H1 (cell line): Measurements from ENCODE around the gene DLEC1. TPM values are rescaled to one million over a fixed set of nuclear protein-coding genes. Genes with fewer than 3 reads are reported as not detected.

Experiments used
- ASH2L ChIP-seq: fragments of 200-600, 300-600 bp; sonication (generic); IDR thresholded peaks from one replicate; pipeline ENCODE4 v1.7.1; 2017; ENCODE audit warnings: low read length
- CBX5 ChIP-seq: fragments of 300-800, 300-1000 bp; sonication (generic); IDR thresholded peaks from 2 replicates; pipeline ENCODE4 v1.7.1; 2016; ENCODE audit warnings: antibody characterized with exemption, low read length, low read depth
- CBX8 ChIP-seq: fragments of 300-800, 300-1000 bp; sonication (generic); IDR thresholded peaks from 2 replicates; pipeline ENCODE4 v1.7.1; 2016; ENCODE audit warnings: low read depth, low read length, borderline replicate concordance
- EZH2 ChIP-seq: fragments of 200-600 bp; sonication (generic); IDR thresholded peaks from 2 replicates; pipeline ENCODE4 v1.7.1; 2012; ENCODE audit warnings: low read depth, mild to moderate bottlenecking, moderate library complexity, low read length, inconsistent platforms; ENCODE audit not compliant: severe bottlenecking
- GTF2F1 ChIP-seq: IDR thresholded peaks from 2 replicates; pipeline ENCODE4 v1.6.1; 2012; ENCODE audit warnings: low read depth, low read length, improper control_type of control experiment, borderline replicate concordance
- HDAC2 ChIP-seq, 2 experiments: fragments of 300-600 bp in 1 of 2; sonication (generic) in 1 of 2; IDR thresholded peaks; 2 replicates each; pipeline ENCODE4 v1.6.1; 2011 to 2012; ENCODE audit warnings: low read depth in 2 of 2, low read length in 2 of 2, mild to moderate bottlenecking in 2 of 2, moderate library complexity in 2 of 2, borderline replicate concordance in 1 of 2, inconsistent platforms in 1 of 2
- JUND ChIP-seq: IDR thresholded peaks from 2 replicates; pipeline ENCODE4 v1.6.1; 2011; ENCODE audit warnings: mild to moderate bottlenecking, improper control_type of control experiment, low read length
- MAX ChIP-seq: IDR thresholded peaks from 2 replicates; pipeline ENCODE4 v1.6.1; 2012; ENCODE audit warnings: inconsistent platforms
- NANOG ChIP-seq: IDR thresholded peaks from 2 replicates; pipeline ENCODE4 v1.6.1; 2011; ENCODE audit warnings: low read length, low read depth, mild to moderate bottlenecking, inconsistent platforms; ENCODE audit not compliant: insufficient read depth, poor library complexity, severe bottlenecking
- NRF1 ChIP-seq: IDR thresholded peaks from 2 replicates; pipeline ENCODE4 v1.6.1; 2011; ENCODE audit warnings: mild to moderate bottlenecking, low read depth, low read length, improper control_type of control experiment
- PHF8 ChIP-seq: fragments of 200-600 bp; sonication (generic); conservative IDR thresholded peaks from 2 replicates; pipeline ENCODE4 v1.7.1; 2012; ENCODE audit warnings: low read depth, mild to moderate bottlenecking, inconsistent platforms, low read length, moderate library complexity
- POLR2A ChIP-seq, 2 experiments: IDR thresholded peaks; 1 replicate in 1 of 2; 2 replicates in 1 of 2; pipeline ENCODE4 v1.6.1; 2011; ENCODE audit warnings: low read depth in 2 of 2, low read length in 2 of 2, mild to moderate bottlenecking in 2 of 2; ENCODE audit errors: control extremely low read depth in 1 of 2
- RNF2 ChIP-seq: fragments of 200-900, 300-1000 bp; sonication (generic); IDR thresholded peaks from 2 replicates; pipeline ENCODE4 v1.7.1; 2016; ENCODE audit warnings: borderline replicate concordance, low read depth, mild to moderate bottlenecking, antibody characterized with exemption, low read length; ENCODE audit not compliant: poor library complexity, severe bottlenecking; ENCODE audit errors: missing control alignments
- SIX5 ChIP-seq: IDR thresholded peaks from 2 replicates; pipeline ENCODE4 v1.6.1; 2011; ENCODE audit warnings: mild to moderate bottlenecking, low read depth, low read length
- SP1 ChIP-seq: IDR thresholded peaks from 2 replicates; pipeline ENCODE4 v1.6.1; 2011; ENCODE audit warnings: low read depth, low read length
- SP2 ChIP-seq: IDR thresholded peaks from 2 replicates; pipeline ENCODE4 v1.6.1; 2012; ENCODE audit warnings: mild to moderate bottlenecking, low read length, inconsistent platforms
- TAF1 ChIP-seq: IDR thresholded peaks from 2 replicates; pipeline ENCODE4 v1.6.1; 2011; ENCODE audit warnings: mild to moderate bottlenecking, low read depth, low read length
- TBP ChIP-seq: IDR thresholded peaks from 2 replicates; pipeline ENCODE4 v1.6.1; 2011; ENCODE audit warnings: low read depth, low read length, improper control_type of control experiment
- USF2 ChIP-seq: IDR thresholded peaks from 2 replicates; pipeline ENCODE4 v1.6.1; 2011; ENCODE audit warnings: low read length, improper control_type of control experiment
- ZNF274 ChIP-seq: IDR thresholded peaks from 2 replicates; pipeline ENCODE4 v1.7.0; 2012; ENCODE audit warnings: low read length, borderline replicate concordance; ENCODE audit errors: extremely low read depth
- polyA plus RNA-seq, 7 experiments: library from polyadenylated mRNA; depleted of rRNA in 3 of 7; stranded (reverse) in 5 of 7; unstranded in 2 of 7; fragments of >200 nt in 5 of 7; fragments of 200-250 nt in 2 of 7; gene quantifications; 1 replicate in 5 of 7; 2 replicates in 1 of 7; 4 replicates in 1 of 7; pipeline versions ENCODE4 v1.2.1 to v1.2.3, GENCODE V29; 2011 to 2013; ENCODE audit warnings: missing spikeins in 2 of 7, mixed read lengths in 2 of 7
- total RNA-seq: library from RNA; stranded (reverse); fragmentation: NEBNext Ultra II Directional; extraction: Animal tissue kit (Norgen Biotek cat#: 25700); gene quantifications from 2 replicates; pipeline ENCODE4 v1.2.1, GENCODE V29; 2021
- TF ChIP-seq, protein P1 (sequence below): IDR thresholded peaks from 2 replicates; pipeline ENCODE4 v1.6.1; 2012; ENCODE audit warnings: low read length, inconsistent platforms

The DLEC1 gene
- total and polyA plus RNA-seq, 2 of the 8 experiments (the other 6 are each of a cell fraction or from before 2014, with no cell fraction given): 0.26 to 0.76 TPM

GRCh38 chr3:38039101-38039898 lies at the start of gene DLEC1 (continued):
- TF ChIP-seq MAX: peak; percentile 98
- no peak for TF ChIP-seq USF2
- no peak for TF ChIP-seq NRF1
- no peak for TF ChIP-seq NANOG
- TF ChIP-seq CBX8: no peak
- TF ChIP-seq HDAC2 (IDR thresholded peaks at IDR 0.05; ENCODE audit: borderline replicate concordance in 1 of 2, low read depth in 2 of 2, low read length in 2 of 2): 0 out of 4 replicates have a peak, but pooled peaks of 1 of the 2 experiments have one; percentile 69
- no peak for TF ChIP-seq TBP
- TF ChIP-seq CBX5: no peak
- TF ChIP-seq, protein P1, sequence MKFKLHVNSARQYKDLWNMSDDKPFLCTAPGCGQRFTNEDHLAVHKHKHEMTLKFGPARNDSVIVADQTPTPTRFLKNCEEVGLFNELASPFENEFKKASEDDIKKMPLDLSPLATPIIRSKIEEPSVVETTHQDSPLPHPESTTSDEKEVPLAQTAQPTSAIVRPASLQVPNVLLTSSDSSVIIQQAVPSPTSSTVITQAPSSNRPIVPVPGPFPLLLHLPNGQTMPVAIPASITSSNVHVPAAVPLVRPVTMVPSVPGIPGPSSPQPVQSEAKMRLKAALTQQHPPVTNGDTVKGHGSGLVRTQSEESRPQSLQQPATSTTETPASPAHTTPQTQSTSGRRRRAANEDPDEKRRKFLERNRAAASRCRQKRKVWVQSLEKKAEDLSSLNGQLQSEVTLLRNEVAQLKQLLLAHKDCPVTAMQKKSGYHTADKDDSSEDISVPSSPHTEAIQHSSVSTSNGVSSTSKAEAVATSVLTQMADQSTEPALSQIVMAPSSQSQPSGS: no peak
- TF ChIP-seq JUND: 0 out of 2 replicates have a peak, but pooled peaks have one; percentile 30
- peak; percentile 63 for TF ChIP-seq ASH2L
- peak; percentile 66 for TF ChIP-seq EZH2
- TF ChIP-seq SP2: no peak
- TF ChIP-seq SIX5: no peak
- no peak for TF ChIP-seq GTF2F1
- TF ChIP-seq PHF8: 0 out of 2 replicates have a peak, but pooled peaks have one; percentile 20
- TF ChIP-seq POLR2A (IDR thresholded peaks at IDR 0.05; ENCODE audit: control extremely low read depth in 1 of 2, low read depth in 2 of 2, low read length in 2 of 2): no peak
- TF ChIP-seq ZNF274: no peak
- TF ChIP-seq RNF2: peak; percentile 64
- no peak for TF ChIP-seq TAF1
- TF ChIP-seq SP1: no peak
